Mammary epithelial cell (primary cell): ENCODE data around the gene UBE2H.

Experiments used
- EZH2 ChIP-seq: IDR thresholded peaks from 2 replicates; pipeline ENCODE4 v1.6.1; 2012; ENCODE audit warnings: low read length, inconsistent platforms, borderline replicate concordance
- TF ChIP-seq, protein P1 (sequence below), 2 donors: IDR thresholded peaks in 1 of 2; conservative IDR thresholded peaks in 1 of 2; 2 replicates each; pipeline ENCODE4 v1.5.1; 2011 to 2012; ENCODE audit warnings: inconsistent platforms in 2 of 2, low read length in 2 of 2, mild to moderate bottlenecking in 2 of 2, control low read depth in 1 of 2, low read depth in 1 of 2; ENCODE audit not compliant: insufficient read depth in 1 of 2; ENCODE audit errors: extremely low read depth in 1 of 2

DNA sequence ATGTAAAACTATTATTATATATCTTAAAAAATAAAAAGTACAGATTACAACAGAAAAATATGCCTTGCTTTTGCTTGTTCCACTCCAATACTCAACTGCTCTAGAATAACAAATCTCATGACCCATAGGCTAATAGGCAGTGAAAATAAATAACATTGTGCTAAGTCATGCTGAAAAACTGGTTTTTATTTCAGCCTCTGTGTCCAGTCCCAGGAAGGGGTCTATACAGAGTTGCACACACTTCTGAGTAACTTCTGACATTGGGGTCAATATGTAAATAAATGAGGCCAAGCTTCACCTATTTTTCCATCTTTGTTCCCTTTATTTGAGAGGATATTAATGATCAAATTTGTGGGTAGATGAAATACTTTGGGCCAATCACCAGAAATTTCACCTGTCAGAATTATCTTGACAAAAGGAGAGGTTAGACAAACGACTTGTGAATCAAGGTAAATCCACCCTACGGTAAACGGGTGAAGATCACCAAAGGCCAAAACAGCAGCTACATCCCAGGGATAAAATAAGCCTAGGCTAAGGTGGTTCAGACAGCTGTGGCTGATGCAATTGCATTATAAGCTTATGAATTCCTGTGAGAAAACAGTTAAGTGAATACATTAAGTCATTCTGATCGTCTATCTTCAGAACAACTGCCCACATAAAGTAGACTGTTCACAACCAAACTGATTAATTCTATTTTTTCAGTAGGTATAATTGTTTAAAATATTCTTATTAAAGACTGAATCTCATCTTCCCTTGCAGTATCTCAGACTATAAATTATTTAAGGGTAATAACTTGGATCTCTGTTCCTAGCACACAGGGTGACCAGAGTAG, 87.5 kb downstream of the UBE2H start:
- TF ChIP-seq, protein P1, sequence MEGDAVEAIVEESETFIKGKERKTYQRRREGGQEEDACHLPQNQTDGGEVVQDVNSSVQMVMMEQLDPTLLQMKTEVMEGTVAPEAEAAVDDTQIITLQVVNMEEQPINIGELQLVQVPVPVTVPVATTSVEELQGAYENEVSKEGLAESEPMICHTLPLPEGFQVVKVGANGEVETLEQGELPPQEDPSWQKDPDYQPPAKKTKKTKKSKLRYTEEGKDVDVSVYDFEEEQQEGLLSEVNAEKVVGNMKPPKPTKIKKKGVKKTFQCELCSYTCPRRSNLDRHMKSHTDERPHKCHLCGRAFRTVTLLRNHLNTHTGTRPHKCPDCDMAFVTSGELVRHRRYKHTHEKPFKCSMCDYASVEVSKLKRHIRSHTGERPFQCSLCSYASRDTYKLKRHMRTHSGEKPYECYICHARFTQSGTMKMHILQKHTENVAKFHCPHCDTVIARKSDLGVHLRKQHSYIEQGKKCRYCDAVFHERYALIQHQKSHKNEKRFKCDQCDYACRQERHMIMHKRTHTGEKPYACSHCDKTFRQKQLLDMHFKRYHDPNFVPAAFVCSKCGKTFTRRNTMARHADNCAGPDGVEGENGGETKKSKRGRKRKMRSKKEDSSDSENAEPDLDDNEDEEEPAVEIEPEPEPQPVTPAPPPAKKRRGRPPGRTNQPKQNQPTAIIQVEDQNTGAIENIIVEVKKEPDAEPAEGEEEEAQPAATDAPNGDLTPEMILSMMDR (conservative IDR thresholded peaks at IDR 0.05 in 1 of 2, IDR thresholded peaks at IDR 0.05 in 1 of 2; ENCODE audit: extremely low read depth in 1 of 2, insufficient read depth in 1 of 2, low read depth in 1 of 2, low read length in 2 of 2) = no peak
- TF ChIP-seq EZH2 = no peak
